Measurements from ENCODE around the gene CCT8. TPM values are rescaled to one million over a fixed set of nuclear protein-coding genes. Genes with fewer than 3 reads are reported as not detected.
"Not testable (repeated sequence)": the region's sequence is repeated elsewhere in the genome, so short reads cannot be mapped to it uniquely, and the experiment has no call there.

The CCT8 gene
- total RNA-seq, 6 experiments from 2014 or later = 209 to 258 (median 227) TPM

DNA sequence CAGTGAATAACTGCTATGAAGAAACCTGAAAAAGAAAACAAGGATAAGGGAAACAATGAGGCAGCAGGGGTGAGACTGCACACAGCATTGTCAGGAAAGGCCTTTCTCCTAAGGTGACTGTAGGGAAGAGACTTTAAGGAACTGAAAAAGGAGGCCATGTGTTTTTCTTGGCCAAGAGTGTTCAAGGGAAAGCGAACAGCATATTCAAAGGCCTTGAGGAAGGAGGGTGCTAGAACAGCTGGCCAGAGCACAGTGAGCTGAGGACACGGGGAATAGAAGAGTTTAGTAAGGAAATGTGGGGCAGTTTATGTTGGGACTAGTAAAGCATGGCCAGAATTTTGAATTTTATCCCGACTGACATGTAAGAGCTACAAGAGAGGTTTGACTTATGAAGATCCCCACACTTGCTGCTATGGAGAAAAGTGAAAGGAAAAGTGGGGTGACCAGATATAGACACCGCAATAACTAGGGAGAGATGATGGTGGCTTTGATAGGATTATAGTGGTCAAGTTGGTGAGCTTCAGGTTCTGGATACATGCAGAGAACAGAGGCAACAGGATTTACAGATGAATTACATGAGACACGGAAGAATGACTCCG lies 55.7 kb downstream of the CCT8 start:
- Mint-ChIP-seq H3K36me3 (ENCODE audit: low read depth) (peaks cover 11% of the 10 kb centered on the region; the same call in 1 of the 2 replicates), H3K4me3 (peak overlapping the region; percentile 89), H3K27ac (peak overlapping the region; percentile 87), H3K4me1 (ENCODE audit: low read depth) (peaks cover 13% of the 10 kb centered on the region), H3K9me3 (no peaks in the 10 kb centered on the region), H3K27me3 (ENCODE audit: insufficient read depth) (no peaks in the 10 kb centered on the region)
- no peak for TF ChIP-seq CTCF (IDR thresholded peaks at IDR 0.05)
- DNase-seq = no peak

DNA sequence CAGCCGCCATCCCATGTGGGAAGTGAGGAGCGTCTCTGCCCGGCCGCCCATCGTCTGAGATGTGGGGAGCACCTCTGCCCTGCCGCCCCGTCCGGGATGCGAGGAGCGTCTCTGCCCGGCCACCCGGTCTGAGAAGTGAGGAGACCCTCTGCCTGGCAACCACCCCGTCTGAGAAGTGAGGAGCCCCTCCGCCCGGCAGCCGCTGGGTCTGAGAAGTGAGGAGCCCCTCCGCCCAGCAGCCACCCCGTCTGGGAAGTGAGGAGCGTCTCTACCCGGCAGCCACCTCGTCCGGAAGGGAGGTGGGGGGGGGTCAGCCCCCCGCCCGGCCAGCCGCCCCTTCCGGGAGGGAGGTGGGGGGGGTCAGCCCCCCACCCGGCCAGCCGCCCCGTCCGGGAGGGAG lies 62.2 kb downstream of the CCT8 start:
- H3K27me3 Mint-ChIP-seq (ENCODE audit: insufficient read depth); H3K4me3 Mint-ChIP-seq; H3K4me1 Mint-ChIP-seq (ENCODE audit: low read depth); DNase-seq; H3K9me3 Mint-ChIP-seq; H3K27ac Mint-ChIP-seq: not testable (repeated sequence)
- H3K36me3 Mint-ChIP-seq (ENCODE audit: low read depth) = peaks cover 18% of the 10 kb centered on the region; the same call in 1 of the 2 replicates

- Mint-ChIP-seq H3K4me1 (ENCODE audit: low read depth) (peaks cover 12% of the 10 kb centered on the region), H3K27ac (no peak overlapping the region), H3K9me3 (no peaks in the 10 kb centered on the region), H3K4me3 (no peak overlapping the region), H3K36me3 (ENCODE audit: low read depth) (peaks cover 25% of the 10 kb centered on the region), H3K27me3 (ENCODE audit: insufficient read depth) (peaks cover 2% of the 10 kb centered on the region; the same call in 1 of the 2 replicates)
- TF ChIP-seq CTCF (IDR thresholded peaks at IDR 0.05) = no peak
- no peak for DNase-seq
Measured at GRCh38 chr21:29008367-29008766, 65.1 kb downstream of the CCT8 start.

DNA sequence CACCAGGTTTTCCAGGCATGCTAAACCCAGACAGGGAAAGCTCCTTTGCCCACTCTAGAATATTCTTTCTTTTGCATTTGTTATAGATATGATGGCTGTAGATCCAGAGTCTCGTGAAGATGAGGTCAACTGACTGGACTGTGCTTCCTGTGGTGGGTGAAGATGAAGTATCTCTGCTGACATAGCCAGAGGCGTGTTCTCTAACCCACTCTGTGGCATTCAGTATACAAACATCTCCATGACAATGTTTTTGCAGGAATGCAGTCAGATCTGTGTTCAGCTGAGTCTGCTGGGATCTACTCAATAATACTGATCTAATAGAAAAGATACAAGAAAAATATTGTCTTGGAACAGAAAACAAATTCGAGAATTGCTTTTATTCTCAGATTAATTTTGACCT lies 65.6 kb downstream of the CCT8 start:
- Mint-ChIP-seq H3K9me3 (no peaks in the 10 kb centered on the region), H3K27ac (no peak overlapping the region; the same call in 1 of the 2 replicates), H3K27me3 (ENCODE audit: insufficient read depth) (peaks cover 2% of the 10 kb centered on the region; the same call in 1 of the 2 replicates), H3K36me3 (ENCODE audit: low read depth) (peaks cover 21% of the 10 kb centered on the region), H3K4me1 (ENCODE audit: low read depth) (peaks cover 12% of the 10 kb centered on the region), H3K4me3 (no peak overlapping the region)
- peak; percentile 22 for DNase-seq
- no peak for TF ChIP-seq CTCF (IDR thresholded peaks at IDR 0.05)

DNA sequence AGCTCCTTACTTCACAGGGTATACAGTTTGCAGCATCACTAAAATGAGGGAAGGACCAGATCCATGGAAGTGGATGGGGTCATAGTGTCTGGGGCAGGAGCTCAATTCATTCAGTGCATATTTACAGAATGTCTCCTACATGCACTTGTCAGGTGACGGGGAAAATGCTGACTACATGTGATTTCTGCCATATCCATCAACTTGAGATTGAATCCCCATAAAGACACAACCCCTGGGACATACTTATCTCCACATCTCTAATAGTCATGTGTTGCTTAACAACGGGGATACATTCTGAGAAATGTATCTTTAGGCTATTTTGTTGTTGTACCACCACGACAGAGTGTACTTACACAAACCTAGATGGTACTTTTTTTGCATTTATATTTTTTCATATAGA lies 66.3 kb downstream of the CCT8 start:
- Mint-ChIP-seq H3K36me3 (ENCODE audit: low read depth) (peaks cover 17% of the 10 kb centered on the region), H3K9me3 (no peaks in the 10 kb centered on the region), H3K27ac (no peak overlapping the region), H3K4me1 (ENCODE audit: low read depth) (peaks cover 12% of the 10 kb centered on the region), H3K4me3 (no peak overlapping the region), H3K27me3 (ENCODE audit: insufficient read depth) (peaks cover 2% of the 10 kb centered on the region; the same call in 1 of the 2 replicates)
- TF ChIP-seq CTCF (IDR thresholded peaks at IDR 0.05) = no peak
- no peak for DNase-seq

Other genes with a start within 250 kb of the CCT8 start
- gene LTN1, start 80.8 kb downstream of the CCT8 start, total RNA-seq (2021; fragmentation: NEBNext Ultra II Directional; extraction: Animal tissue kit (Norgen Biotek cat#: 25700)) = 10 to 100 TPM; 19.8 to 23.4 (median 20.8) TPM
- gene RWDD2B, start 54.3 kb downstream of the CCT8 start, total RNA-seq (2021; fragmentation: NEBNext Ultra II Directional; extraction: Animal tissue kit (Norgen Biotek cat#: 25700)) = 10 to 100 TPM; 30.0 to 34.5 (median 31.1) TPM
- gene USP16, start 49.0 kb downstream of the CCT8 start, total RNA-seq (2021; fragmentation: NEBNext Ultra II Directional; extraction: Animal tissue kit (Norgen Biotek cat#: 25700)) = 10 to 100 TPM; 28.1 to 43.1 (median 37.1) TPM
- 10 to 100 TPM in 1 of 6 experiments, 1 to 10 TPM in 5; 6.2 to 11.4 (median 7.6) TPM for gene MAP3K7CL, start 57.0 kb upstream of the CCT8 start, total RNA-seq (2021; fragmentation: NEBNext Ultra II Directional; extraction: Animal tissue kit (Norgen Biotek cat#: 25700))
- 10 to 100 TPM; 47.3 to 53.5 (median 53.1) TPM for gene BACH1, start 225.3 kb upstream of the CCT8 start, total RNA-seq (2021; fragmentation: NEBNext Ultra II Directional; extraction: Animal tissue kit (Norgen Biotek cat#: 25700))